GM13976 (cell line): ENCODE measurements around the gene TNIP1.

Experiments used
- DNase-seq: peaks from one replicate; pipeline ENCODE4 v3.0.0; 2012; ENCODE audit warnings: low spot score
- CTCF ChIP-seq: IDR thresholded peaks from 2 replicates; pipeline ENCODE4 v1.5.1; 2012; ENCODE audit warnings: borderline replicate concordance, mild to moderate bottlenecking; ENCODE audit not compliant: insufficient read depth; ENCODE audit errors: extremely low read depth, missing control alignments, control extremely low read depth
- in situ Hi-C: fragments of 300-500 bp; cut with MboI; formaldehyde crosslinking; loops from one replicate; pipeline ENCODE4 v1.12.0; 2022; ENCODE audit warnings: low sequenced_read_pairs, mixed read lengths, inconsistent platforms; ENCODE audit not compliant: unreplicated experiment

The TNIP1 gene

DNA sequence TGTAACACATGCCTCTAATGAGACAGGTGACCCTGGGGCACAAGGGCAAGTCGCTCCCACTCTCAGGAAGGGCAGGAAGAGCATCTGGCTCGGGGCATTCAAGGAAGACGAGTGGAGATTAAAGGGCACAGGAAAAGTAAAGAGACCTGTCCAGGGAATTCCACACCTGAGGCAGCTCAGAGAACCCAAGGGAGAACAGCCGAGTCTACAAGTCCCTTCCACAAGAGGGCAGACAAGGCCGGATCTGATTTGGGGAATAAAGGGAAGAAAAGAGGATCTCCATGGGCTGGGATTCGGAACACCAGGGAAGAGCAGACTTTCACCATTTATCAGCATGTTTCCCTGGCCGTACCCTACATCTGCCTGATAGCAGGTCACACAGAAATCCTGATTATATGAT is 32.3 kb downstream of the TNIP1 start:
- no peak for DNase-seq
- in situ Hi-C loops: no loop called here
- TF ChIP-seq CTCF: no peak

- TF ChIP-seq CTCF: peak; percentile 60
- no peak for DNase-seq
- in situ Hi-C loops: no loop called here
Observed at GRCh38 chr5:151047814-151048425, 32.9 kb downstream of the TNIP1 start.

DNA sequence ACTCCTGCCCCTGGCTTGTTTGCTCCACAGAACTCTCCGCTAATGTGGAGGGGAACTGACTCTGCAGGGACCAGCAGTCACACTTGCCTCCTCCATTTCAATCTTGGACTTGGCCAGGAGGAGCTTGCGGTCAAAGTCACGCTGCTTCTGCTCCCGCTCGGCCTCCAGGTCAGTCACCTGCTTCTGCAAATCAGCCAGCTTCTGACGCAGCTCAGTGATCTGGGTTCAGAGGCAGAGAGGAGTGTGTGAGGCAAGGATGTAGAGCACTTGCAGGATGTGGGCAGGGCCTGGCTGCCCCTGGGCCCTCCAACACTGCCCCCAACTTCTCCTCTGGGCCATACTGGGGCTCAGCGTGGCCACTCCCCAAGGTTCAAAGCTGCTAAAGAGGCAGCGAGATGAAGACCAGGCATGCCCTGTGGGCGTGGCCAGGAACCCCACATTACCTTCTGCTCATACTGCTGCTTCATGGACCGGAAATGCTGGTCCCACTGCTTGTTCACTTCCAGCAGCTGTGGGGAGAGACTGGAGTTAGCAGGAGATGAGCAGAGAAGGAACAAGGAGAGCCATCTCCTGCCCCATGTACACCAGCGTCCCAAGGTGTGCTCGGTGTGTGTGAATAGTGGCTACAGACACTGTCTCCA is 38.3 kb downstream of the TNIP1 start:
- in situ Hi-C loops: no loop called here
- no peak for TF ChIP-seq CTCF
- no peak for DNase-seq

GRCh38 chr5:151041577-151042268 is 39.1 kb downstream of the TNIP1 start:
- in situ Hi-C loops: no loop called here
- no peak for DNase-seq
- no peak for TF ChIP-seq CTCF

DNA sequence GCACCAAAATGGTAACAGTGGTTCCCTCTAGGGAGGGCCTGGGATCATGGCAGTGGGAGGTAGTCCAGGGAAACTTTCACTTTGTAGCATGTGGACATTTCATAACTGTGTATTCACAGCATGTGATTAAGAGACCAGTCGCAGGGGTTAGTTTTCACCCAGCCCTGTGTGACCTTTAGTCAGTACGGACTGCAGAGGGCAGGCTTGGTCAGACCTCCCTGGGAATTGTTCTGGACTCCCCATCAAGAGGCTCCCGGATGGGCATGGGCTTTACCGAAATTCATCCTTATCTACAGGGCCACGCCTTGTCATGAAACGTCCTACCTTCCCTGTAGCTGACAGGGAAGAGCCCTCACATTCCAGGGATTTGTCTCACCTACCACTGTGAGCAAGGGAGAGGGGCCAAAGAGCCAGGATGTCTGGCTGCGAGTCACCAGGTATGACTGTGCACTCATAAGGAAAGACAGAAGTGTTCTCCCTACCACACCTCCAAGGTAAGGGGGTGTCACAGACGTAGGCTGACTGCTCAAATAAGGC is 40.6 kb downstream of the TNIP1 start:
- no peak for DNase-seq
- in situ Hi-C loops: no loop called here
- no peak for TF ChIP-seq CTCF

DNA sequence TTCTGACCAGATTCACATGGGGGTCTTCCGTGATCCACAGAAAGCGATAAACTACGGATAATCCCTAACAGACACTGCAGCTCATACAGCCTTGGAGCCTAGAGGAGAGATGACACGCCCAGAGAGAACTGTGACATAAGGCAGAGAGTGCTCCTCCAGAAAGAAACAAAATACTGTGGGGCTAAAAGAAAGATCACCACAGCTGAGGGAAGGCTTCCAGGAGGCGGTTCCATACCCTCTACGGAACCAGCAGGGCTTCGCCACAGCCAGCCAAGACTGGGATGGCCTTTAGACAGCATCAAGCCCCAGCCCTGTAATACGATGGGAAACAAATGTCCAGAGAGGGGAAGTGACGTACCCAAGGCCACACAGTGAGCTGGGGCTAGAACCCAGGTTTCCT is 41.2 kb downstream of the TNIP1 start:
- no peak for TF ChIP-seq CTCF
- in situ Hi-C loops: no loop called here
- DNase-seq: no peak
